Measurements from ENCODE around the gene SPNS1. TPM values are rescaled to one million over a fixed set of nuclear protein-coding genes. Genes with fewer than 3 reads are reported as not detected.
A peak's percentile ranks its signal among the peaks of the same experiment; 100 is the strongest.

Gene SPNS1
- total and polyA plus RNA-seq, 4 experiments from 2014 or later: 28.2 to 34.4 (median 30.7) TPM

GRCh38 chr16:29022196-29022595 is 47.6 kb downstream of the SPNS1 start:
- Histone ChIP-seq H3K9me3 (ENCODE audit: control insufficient read depth in 1 of 2, low read length in 2 of 2) (no peaks in the 10 kb centered on the region), H3K4me1 (ENCODE audit: insufficient read depth, low read length) (peaks cover 42% of the 10 kb centered on the region), H3K27me3 (ENCODE audit: insufficient read depth, low read length) (no peaks in the 10 kb centered on the region), H3K27ac (ENCODE audit: low read depth, low read length) (no peak overlapping the region), H3K36me3 (ENCODE audit: insufficient read depth, low read length) (no peaks in the 10 kb centered on the region), H3K4me3 (ENCODE audit: low read length in 2 of 2) (no peak overlapping the region)
- H3K4me1 Mint-ChIP-seq: peaks cover 18 to 43% (median 33%) of the 10 kb centered on the region in 4 donors
- intact Hi-C loops (cut with micrococcal nuclease): no loop called here
- H3K4me3 Mint-ChIP-seq: no peak overlapping the region
- no peaks in the 10 kb centered on the region for H3K27me3 Mint-ChIP-seq
- ChIA-PET POLR2A (ENCODE audit: partially characterized antibody) (interaction anchor here (0.8 to 7.1 kb wide), 3 partner anchors 9 to 36 kb away, joined by 3 to 61 read pairs (median 12); partner anchors contain the start of gene LAT), CTCF (ENCODE audit: partially characterized antibody) (interaction anchor here (0.6 to 2.2 kb wide), 3 partner anchors 9 to 48 kb away, joined by 3 to 11 read pairs (median 6); no protein-coding TSS in a partner anchor)
- H3K36me3 Mint-ChIP-seq: no peaks in the 10 kb centered on the region
- no peak for DNase-seq
- no peaks in the 10 kb centered on the region for H3K9me3 Mint-ChIP-seq
- no peak overlapping the region for H3K27ac Mint-ChIP-seq

GRCh38 chr16:29023279-29024277 is 49.0 kb downstream of the SPNS1 start:
- Histone ChIP-seq H3K4me1 (ENCODE audit: insufficient read depth, low read length) (peaks cover 47% of the 10 kb centered on the region), H3K27ac (ENCODE audit: low read depth, low read length) (no peak overlapping the region), H3K27me3 (ENCODE audit: insufficient read depth, low read length) (no peaks in the 10 kb centered on the region), H3K4me3 (ENCODE audit: low read length in 2 of 2) (peak overlapping the region in 1 of 2 donors; percentile 17), H3K9me3 (ENCODE audit: control insufficient read depth in 1 of 2, low read length in 2 of 2) (no peaks in the 10 kb centered on the region), H3K36me3 (ENCODE audit: insufficient read depth, low read length) (no peaks in the 10 kb centered on the region)
- Mint-ChIP-seq H3K27me3 (no peaks in the 10 kb centered on the region), H3K27ac (peak overlapping the region; percentile 30 to 88 (median 55)), H3K36me3 (no peaks in the 10 kb centered on the region), H3K4me1 (peaks cover 21 to 50% (median 36%) of the 10 kb centered on the region in 4 donors), H3K9me3 (no peaks in the 10 kb centered on the region), H3K4me3 (peak overlapping the region in 4 of 8 donors; percentile 15 to 57 (median 48))
- DNase-seq: no peak
- ChIA-PET CTCF (ENCODE audit: partially characterized antibody) (interaction anchor here (2.1 kb wide), 1 partner anchor 37 kb away, joined by 10 read pairs; no protein-coding TSS in a partner anchor), POLR2A (ENCODE audit: partially characterized antibody) (interaction anchor here (0.7 to 7.1 kb wide), 5 partner anchors 8 to 37 kb away, joined by 3 to 61 read pairs (median 6); partner anchors contain the start of gene LAT)
- intact Hi-C loops (cut with micrococcal nuclease): no loop called here

GRCh38 chr16:29024278-29024677 is 49.7 kb downstream of the SPNS1 start:
- no peak for DNase-seq
- H3K27ac Mint-ChIP-seq: peak overlapping the region in 6 of 7 donors; percentile 15 to 88 (median 42)
- Histone ChIP-seq H3K9me3 (ENCODE audit: control insufficient read depth in 1 of 2, low read length in 2 of 2) (no peaks in the 10 kb centered on the region), H3K36me3 (ENCODE audit: insufficient read depth, low read length) (no peaks in the 10 kb centered on the region), H3K4me1 (ENCODE audit: insufficient read depth, low read length) (peaks cover 54% of the 10 kb centered on the region), H3K4me3 (ENCODE audit: low read length in 2 of 2) (peak overlapping the region in 1 of 2 donors; percentile 17), H3K27me3 (ENCODE audit: insufficient read depth, low read length) (no peaks in the 10 kb centered on the region), H3K27ac (ENCODE audit: low read depth, low read length) (no peak overlapping the region)
- no peaks in the 10 kb centered on the region for H3K9me3 Mint-ChIP-seq
- peaks cover 23 to 57% (median 42%) of the 10 kb centered on the region in 4 donors for H3K4me1 Mint-ChIP-seq
- H3K36me3 Mint-ChIP-seq: no peaks in the 10 kb centered on the region
- POLR2A ChIA-PET (ENCODE audit: partially characterized antibody): interaction anchor here (1.1 to 7.1 kb wide), 6 partner anchors 9 to 50 kb away, joined by 3 to 61 read pairs (median 4); partner anchors contain the start of gene LAT
- CTCF ChIA-PET (ENCODE audit: partially characterized antibody): interaction anchor here (1.6 to 2.1 kb wide), 3 partner anchors 38 to 46 kb away, joined by 3 to 10 read pairs (median 7); partner anchors contain the start of gene LAT
- H3K4me3 Mint-ChIP-seq: peak overlapping the region in 3 of 8 donors; percentile 43 to 57 (median 50)
- intact Hi-C loops (cut with micrococcal nuclease): no loop called here
- H3K27me3 Mint-ChIP-seq: no peaks in the 10 kb centered on the region

GRCh38 chr16:29025218-29025617 is 50.6 kb downstream of the SPNS1 start:
- peak in 1 of 5 donors; percentile 19 for DNase-seq

GRCh38 chr16:29025735-29026134 is 51.2 kb downstream of the SPNS1 start:
- intact Hi-C loops (cut with micrococcal nuclease): no loop called here
- H3K27ac ChIP-seq (ENCODE audit: low read depth, low read length): no peak overlapping the region

More at GRCh38 chr16:29025218-29025617, 50.6 kb downstream of the SPNS1 start:
- no peaks in the 10 kb centered on the region for H3K27me3 ChIP-seq (ENCODE audit: insufficient read depth, low read length)
- H3K36me3 Mint-ChIP-seq: no peaks in the 10 kb centered on the region
- H3K9me3 Mint-ChIP-seq: no peaks in the 10 kb centered on the region
- peaks cover 59% of the 10 kb centered on the region for H3K4me1 ChIP-seq (ENCODE audit: insufficient read depth, low read length)
- H3K36me3 ChIP-seq (ENCODE audit: insufficient read depth, low read length): no peaks in the 10 kb centered on the region
- H3K4me1 Mint-ChIP-seq: peaks cover 25 to 61% (median 45%) of the 10 kb centered on the region in 4 donors
- intact Hi-C loops (cut with micrococcal nuclease): no loop called here
- ChIA-PET CTCF (ENCODE audit: partially characterized antibody) (interaction anchor here (1.6 to 2.1 kb wide), 3 partner anchors 39 to 47 kb away, joined by 3 to 10 read pairs (median 7); partner anchors contain the start of gene LAT), POLR2A (ENCODE audit: partially characterized antibody) (interaction anchor here (0.7 to 7.1 kb wide), 6 partner anchors 12 to 51 kb away, joined by 3 to 61 read pairs (median 4); partner anchors contain the start of gene LAT)
- no peaks in the 10 kb centered on the region for H3K27me3 Mint-ChIP-seq
- no peaks in the 10 kb centered on the region for H3K9me3 ChIP-seq (ENCODE audit: control insufficient read depth in 1 of 2, low read length in 2 of 2)
- peak overlapping the region in 6 of 7 donors; percentile 52 to 85 (median 75) for H3K27ac Mint-ChIP-seq
- no peak overlapping the region for H3K27ac ChIP-seq (ENCODE audit: low read depth, low read length)
- H3K4me3 ChIP-seq (ENCODE audit: low read length in 2 of 2): no peak overlapping the region
- peak overlapping the region in 6 of 8 donors; percentile 10 to 69 (median 56) for H3K4me3 Mint-ChIP-seq

GRCh38 chr16:29028457-29029167 is 54.0 kb downstream of the SPNS1 start:
- no peaks in the 10 kb centered on the region for H3K9me3 Mint-ChIP-seq
- no peak for DNase-seq
- intact Hi-C loops (cut with micrococcal nuclease): loop anchor here (1.0 kb wide), 1 partner anchor 15 kb away; no protein-coding TSS in a partner anchor
- H3K4me3 ChIP-seq (ENCODE audit: low read length in 2 of 2): no peak overlapping the region
- H3K27ac ChIP-seq (ENCODE audit: low read depth, low read length): no peak overlapping the region
- ChIA-PET CTCF (ENCODE audit: partially characterized antibody) (interaction anchor here (2.5 kb wide), 1 partner anchor 54 kb away, joined by 8 read pairs; the partner anchor contains the start of gene SPNS1), POLR2A (ENCODE audit: partially characterized antibody) (interaction anchor here (0.7 to 1.7 kb wide), 7 partner anchors 8 to 55 kb away, joined by 3 to 13 read pairs (median 4); partner anchors contain the start of gene LAT)
- no peaks in the 10 kb centered on the region for H3K27me3 Mint-ChIP-seq
- H3K4me1 Mint-ChIP-seq: peaks cover 22 to 45% (median 33%) of the 10 kb centered on the region in 4 donors
- peak overlapping the region in 6 of 7 donors; percentile 55 to 87 (median 65) for H3K27ac Mint-ChIP-seq
- H3K36me3 ChIP-seq (ENCODE audit: insufficient read depth, low read length): no peaks in the 10 kb centered on the region
- H3K27me3 ChIP-seq (ENCODE audit: insufficient read depth, low read length): no peaks in the 10 kb centered on the region
- no peaks in the 10 kb centered on the region for H3K9me3 ChIP-seq (ENCODE audit: control insufficient read depth in 1 of 2, low read length in 2 of 2)
- no peaks in the 10 kb centered on the region for H3K36me3 Mint-ChIP-seq
- peaks cover 39% of the 10 kb centered on the region for H3K4me1 ChIP-seq (ENCODE audit: insufficient read depth, low read length)
- H3K4me3 Mint-ChIP-seq: peak overlapping the region in 4 of 8 donors; percentile 3 to 48 (median 24)

More at GRCh38 chr16:29025735-29026134, 51.2 kb downstream of the SPNS1 start:
- no peaks in the 10 kb centered on the region for H3K27me3 ChIP-seq (ENCODE audit: insufficient read depth, low read length)
- Mint-ChIP-seq H3K27ac (peak overlapping the region in 1 of 7 donors; percentile 86), H3K4me3 (peak overlapping the region in 4 of 8 donors; percentile 10 to 69 (median 51)), H3K27me3 (no peaks in the 10 kb centered on the region), H3K9me3 (no peaks in the 10 kb centered on the region), H3K36me3 (no peaks in the 10 kb centered on the region), H3K4me1 (peaks cover 25 to 60% (median 44%) of the 10 kb centered on the region in 4 donors)
- peaks cover 55% of the 10 kb centered on the region for H3K4me1 ChIP-seq (ENCODE audit: insufficient read depth, low read length)
- POLR2A ChIA-PET (ENCODE audit: partially characterized antibody): interaction anchor here (0.7 to 7.1 kb wide), 4 partner anchors 13 to 52 kb away, joined by 3 to 61 read pairs (median 4); partner anchors contain the start of gene LAT
- no peaks in the 10 kb centered on the region for H3K9me3 ChIP-seq (ENCODE audit: control insufficient read depth in 1 of 2, low read length in 2 of 2)
- no peak overlapping the region for H3K4me3 ChIP-seq (ENCODE audit: low read length in 2 of 2)
- H3K36me3 ChIP-seq (ENCODE audit: insufficient read depth, low read length): no peaks in the 10 kb centered on the region
- CTCF ChIA-PET (ENCODE audit: partially characterized antibody): interaction anchor here (1.6 to 2.1 kb wide), 3 partner anchors 39 to 48 kb away, joined by 3 to 10 read pairs (median 7); partner anchors contain the start of gene LAT
- no peak for DNase-seq

All from CD4-positive, alpha-beta memory T cell (primary cell).